K562 (cell line): Measurements from ENCODE around the gene CLEC2B.

Experiments
- CTCF ChIP-seq, 3 experiments: IDR thresholded peaks in 2 of 3; conservative IDR thresholded peaks in 1 of 3; 2 replicates each; pipeline ENCODE4 v1.5.1; 2011 to 2012; ENCODE audit warnings: low read length in 3 of 3, mild to moderate bottlenecking in 3 of 3, control low read depth in 2 of 3, improper control_type of control experiment in 1 of 3, inconsistent platforms in 1 of 3, low read depth in 1 of 3, mixed read lengths in 1 of 3, moderate library complexity in 1 of 3; ENCODE audit not compliant: insufficient read depth in 2 of 3
- EGR1 ChIP-seq: fragments of 450-650 bp; conservative IDR thresholded peaks from 2 replicates; pipeline ENCODE4 v1.6.1; 2017; ENCODE audit warnings: mild to moderate bottlenecking
- EP300 ChIP-seq: IDR thresholded peaks from 2 replicates; pipeline ENCODE4 v1.6.1; 2012; ENCODE audit warnings: low read length, improper control_type of control experiment
- HNRNPH1 ChIP-seq: fragments of 200-400 bp; formaldehyde crosslinking; optimal IDR thresholded peaks from 2 replicates; pipeline ENCODE3; 2017; ENCODE audit warnings: low read depth, mild to moderate bottlenecking, low read length, moderate library complexity
- KDM4B ChIP-seq, 2 experiments: fragments of 450-650 bp in 1 of 2; sonication (generic) in 1 of 2; IDR thresholded peaks; 2 replicates each; pipeline ENCODE4 v1.6.1; 2016 to 2017; ENCODE audit warnings: borderline replicate concordance in 2 of 2, antibody characterized with exemption in 1 of 2, low read depth in 1 of 2, mild to moderate bottlenecking in 1 of 2
- POLR2A ChIP-seq: fragments of 450-650 bp; conservative IDR thresholded peaks from 2 replicates; pipeline ENCODE4 v1.6.1; 2016
- POLR2AphosphoS5 ChIP-seq: IDR thresholded peaks from 2 replicates; pipeline ENCODE4 v1.6.1; 2011; ENCODE audit warnings: mild to moderate bottlenecking, low read depth, low read length, moderate library complexity; ENCODE audit not compliant: control insufficient read depth, insufficient read depth
- POLR3G ChIP-seq: IDR thresholded peaks from 2 replicates; pipeline ENCODE4 v1.6.1; 2011; ENCODE audit not compliant: insufficient read length, insufficient replicate concordance; ENCODE audit errors: extremely low read depth
- RERE ChIP-seq: sonication (generic); formaldehyde crosslinking; IDR thresholded peaks from 2 replicates; pipeline ENCODE4 v1.8.0; 2023; ENCODE audit warnings: missing genetic modification reagents, mild to moderate bottlenecking, borderline replicate concordance
- SMC3 ChIP-seq: conservative IDR thresholded peaks from 2 replicates; pipeline ENCODE4 v1.6.1; 2011; ENCODE audit warnings: low read depth, low read length, improper control_type of control experiment; ENCODE audit not compliant: insufficient read depth
- ZNF140 ChIP-seq: fragments of 250-450 bp; sonication (Bioruptor Pico); IDR thresholded peaks from 2 replicates; pipeline ENCODE4 v1.8.0; 2021; ENCODE audit warnings: moderate library complexity, mild to moderate bottlenecking, inconsistent platforms
- TF ChIP-seq, protein P1 (sequence below): sonication (generic); formaldehyde crosslinking; IDR thresholded peaks from 2 replicates; pipeline ENCODE4 v1.8.1; 2023; ENCODE audit warnings: mild to moderate bottlenecking, missing genetic modification reagents, moderate library complexity
- TF ChIP-seq, protein P2 (sequence below): sonication (generic); formaldehyde crosslinking; IDR thresholded peaks from 2 replicates; pipeline ENCODE4 v1.9.0; 2022; ENCODE audit warnings: mild to moderate bottlenecking, missing genetic modification reagents
- TF ChIP-seq, protein P3 (sequence below), 2 experiments: fragments of 450-650 bp; formaldehyde crosslinking in 1 of 2; IDR thresholded peaks; 2 replicates each; pipeline versions ENCODE4 v1.4.0 to v1.6.1; 2014 to 2020; ENCODE audit warnings: mild to moderate bottlenecking in 2 of 2, borderline replicate concordance in 1 of 2, low read depth in 1 of 2

DNA sequence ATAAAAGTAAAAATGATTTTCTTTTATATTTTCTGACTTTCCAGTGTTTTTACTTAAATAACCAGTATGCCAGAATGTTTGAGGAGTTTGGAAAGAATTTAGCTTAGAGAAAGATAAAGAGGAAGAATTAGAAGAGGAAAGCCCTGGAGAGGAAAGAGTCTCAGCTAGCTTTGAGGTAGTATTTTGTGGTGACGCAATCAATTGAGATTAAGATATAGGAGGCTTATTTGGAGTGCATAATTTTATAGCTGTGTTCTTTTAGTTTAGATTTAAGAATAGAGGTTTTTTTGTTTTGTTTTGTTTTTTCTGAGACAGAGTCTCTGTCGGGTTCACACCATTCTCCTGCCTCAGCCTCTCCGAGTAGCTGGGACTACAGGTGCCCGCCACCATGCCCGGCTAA lies 18.1 kb downstream of the CLEC2B start:
- TF ChIP-seq, protein P1, sequence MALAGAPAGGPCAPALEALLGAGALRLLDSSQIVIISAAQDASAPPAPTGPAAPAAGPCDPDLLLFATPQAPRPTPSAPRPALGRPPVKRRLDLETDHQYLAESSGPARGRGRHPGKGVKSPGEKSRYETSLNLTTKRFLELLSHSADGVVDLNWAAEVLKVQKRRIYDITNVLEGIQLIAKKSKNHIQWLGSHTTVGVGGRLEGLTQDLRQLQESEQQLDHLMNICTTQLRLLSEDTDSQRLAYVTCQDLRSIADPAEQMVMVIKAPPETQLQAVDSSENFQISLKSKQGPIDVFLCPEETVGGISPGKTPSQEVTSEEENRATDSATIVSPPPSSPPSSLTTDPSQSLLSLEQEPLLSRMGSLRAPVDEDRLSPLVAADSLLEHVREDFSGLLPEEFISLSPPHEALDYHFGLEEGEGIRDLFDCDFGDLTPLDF (CRISPR knock-in tag): no peak
- TF ChIP-seq POLR2A (no peak), CTCF (IDR thresholded peaks at IDR 0.05 in 2 of 3, conservative IDR thresholded peaks at IDR 0.05 in 1 of 3; ENCODE audit: insufficient read depth in 2 of 3, low read depth in 1 of 3, low read length in 3 of 3) (no peak), RERE (CRISPR knock-in tag) (no peak), POLR3G (no peak), ZNF140 (no peak), POLR2AphosphoS5 (no peak), EP300 (no peak), HNRNPH1 (no peak), KDM4B (IDR thresholded peaks at IDR 0.05; ENCODE audit: borderline replicate concordance in 2 of 2, low read depth in 1 of 2) (no peak), EGR1 (no peak), SMC3 (no peak)
- TF ChIP-seq, protein P2, sequence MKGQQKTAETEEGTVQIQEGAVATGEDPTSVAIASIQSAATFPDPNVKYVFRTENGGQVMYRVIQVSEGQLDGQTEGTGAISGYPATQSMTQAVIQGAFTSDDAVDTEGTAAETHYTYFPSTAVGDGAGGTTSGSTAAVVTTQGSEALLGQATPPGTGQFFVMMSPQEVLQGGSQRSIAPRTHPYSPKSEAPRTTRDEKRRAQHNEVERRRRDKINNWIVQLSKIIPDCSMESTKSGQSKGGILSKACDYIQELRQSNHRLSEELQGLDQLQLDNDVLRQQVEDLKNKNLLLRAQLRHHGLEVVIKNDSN: no peak
- TF ChIP-seq, protein P3, sequence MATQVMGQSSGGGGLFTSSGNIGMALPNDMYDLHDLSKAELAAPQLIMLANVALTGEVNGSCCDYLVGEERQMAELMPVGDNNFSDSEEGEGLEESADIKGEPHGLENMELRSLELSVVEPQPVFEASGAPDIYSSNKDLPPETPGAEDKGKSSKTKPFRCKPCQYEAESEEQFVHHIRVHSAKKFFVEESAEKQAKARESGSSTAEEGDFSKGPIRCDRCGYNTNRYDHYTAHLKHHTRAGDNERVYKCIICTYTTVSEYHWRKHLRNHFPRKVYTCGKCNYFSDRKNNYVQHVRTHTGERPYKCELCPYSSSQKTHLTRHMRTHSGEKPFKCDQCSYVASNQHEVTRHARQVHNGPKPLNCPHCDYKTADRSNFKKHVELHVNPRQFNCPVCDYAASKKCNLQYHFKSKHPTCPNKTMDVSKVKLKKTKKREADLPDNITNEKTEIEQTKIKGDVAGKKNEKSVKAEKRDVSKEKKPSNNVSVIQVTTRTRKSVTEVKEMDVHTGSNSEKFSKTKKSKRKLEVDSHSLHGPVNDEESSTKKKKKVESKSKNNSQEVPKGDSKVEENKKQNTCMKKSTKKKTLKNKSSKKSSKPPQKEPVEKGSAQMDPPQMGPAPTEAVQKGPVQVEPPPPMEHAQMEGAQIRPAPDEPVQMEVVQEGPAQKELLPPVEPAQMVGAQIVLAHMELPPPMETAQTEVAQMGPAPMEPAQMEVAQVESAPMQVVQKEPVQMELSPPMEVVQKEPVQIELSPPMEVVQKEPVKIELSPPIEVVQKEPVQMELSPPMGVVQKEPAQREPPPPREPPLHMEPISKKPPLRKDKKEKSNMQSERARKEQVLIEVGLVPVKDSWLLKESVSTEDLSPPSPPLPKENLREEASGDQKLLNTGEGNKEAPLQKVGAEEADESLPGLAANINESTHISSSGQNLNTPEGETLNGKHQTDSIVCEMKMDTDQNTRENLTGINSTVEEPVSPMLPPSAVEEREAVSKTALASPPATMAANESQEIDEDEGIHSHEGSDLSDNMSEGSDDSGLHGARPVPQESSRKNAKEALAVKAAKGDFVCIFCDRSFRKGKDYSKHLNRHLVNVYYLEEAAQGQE (IDR thresholded peaks at IDR 0.05; ENCODE audit: borderline replicate concordance): no peak
- TF ChIP-seq, protein P3 (CRISPR knock-in tag; IDR thresholded peaks at IDR 0.05; ENCODE audit: low read depth): no peak
